Transverse colon (tissue), 4 donors: ENCODE data around the gene SLC22A31. TPM values are rescaled to one million over a fixed set of nuclear protein-coding genes. Genes with fewer than 3 reads are reported as not detected.

ENCODE experiments used
- DNase-seq: peaks from one replicate; pipeline ENCODE4 v3.0.0-alpha.2; 2019
- H3K27ac ChIP-seq, 4 donors: fragments of 200-600 bp; sonication (generic); 2 replicates each; pipeline ENCODE4 v1.5.1; 2016 to 2018; ENCODE audit warnings: inconsistent platforms in 4 of 4
- H3K27me3 ChIP-seq: fragments of 200-600 bp; sonication (generic); 2 replicates; pipeline ENCODE4 v1.5.1; 2017; ENCODE audit warnings: inconsistent platforms
- H3K36me3 ChIP-seq, 4 donors: fragments of 200-600 bp; sonication (generic); 2 replicates each; pipeline ENCODE4 v1.5.1; 2017 to 2019; ENCODE audit warnings: inconsistent platforms in 4 of 4
- H3K4me1 ChIP-seq, 4 donors: fragments of 200-600 bp; sonication (generic); 2 replicates each; pipeline ENCODE4 v1.5.1; 2017 to 2020; ENCODE audit warnings: inconsistent platforms in 4 of 4
- H3K4me3 ChIP-seq, 4 donors: fragments of 200-600 bp; sonication (generic); 1 replicate in 1 of 4; 2 replicates in 3 of 4; pipeline versions ENCODE4 v1.5.1 to v1.6.1; 2017 to 2019; ENCODE audit warnings: inconsistent platforms in 4 of 4
- H3K9me3 ChIP-seq, 2 donors: fragments of 200-600 bp; sonication (generic); 2 replicates each; pipeline ENCODE4 v1.5.1; 2017 to 2019; ENCODE audit warnings: inconsistent platforms in 2 of 2
- CTCF ChIP-seq, 5 experiments: fragments of 200-600 bp in 3 of 5; fragments of 450-650 bp in 2 of 5; sonication (generic) in 3 of 5; IDR thresholded peaks; 1 replicate in 2 of 5; 2 replicates in 3 of 5; pipeline ENCODE4 v1.5.1; 2016 to 2017; ENCODE audit warnings: antibody characterized with exemption in 5 of 5, inconsistent platforms in 3 of 5, mild to moderate bottlenecking in 2 of 5, moderate library complexity in 1 of 5
- EP300 ChIP-seq: sonication (generic); formaldehyde crosslinking; IDR thresholded peaks from one replicate; pipeline ENCODE4 v1.6.1; 2017; ENCODE audit warnings: antibody characterized with exemption, low read depth
- POLR2A ChIP-seq: fragments of 450-650 bp; IDR thresholded peaks from one replicate; pipeline ENCODE4 v1.6.1; 2016; ENCODE audit warnings: antibody characterized with exemption, mild to moderate bottlenecking, moderate library complexity
- POLR2AphosphoS5 ChIP-seq, 3 donors: sonication (generic); formaldehyde crosslinking; IDR thresholded peaks; one replicate each; pipeline ENCODE4 v1.6.1; 2016; ENCODE audit warnings: antibody characterized with exemption in 3 of 3
- WGBS, 2 donors: methylation state at CpG; one replicate each; pipeline ENCODE4 v1.1.5; 2018; ENCODE audit warnings: low coverage in 1 of 2; 5-methylcytosine and 5-hydroxymethylcytosine counted together
- in situ Hi-C, 4 donors: fragments of 200-750 bp; cut with MboI; loops; one replicate each; pipeline versions ENCODE4 v1.15.0 to v1.15.1; 2017; ENCODE audit warnings: low sequenced_read_pairs in 3 of 4, low pct_ligation_motif_present in 1 of 4, low pct_unique_long_range_greater_than_20kb in 1 of 4
- intact Hi-C: fragments of 100-400 bp; cut with DNase I; formaldehyde crosslinking; loops from one replicate; pipeline ENCODE4 v1.15.1; 2023; ENCODE audit warnings: low total_unique reads
- total RNA-seq, 4 donors: library from RNA; depleted of rRNA; stranded (reverse); fragments of >200 nt; gene quantifications; one replicate each; pipeline ENCODE4 v1.1.0, GENCODE V29; 2016

The SLC22A31 gene
- total RNA-seq, 4 donors from 2014 or later: 1.3 TPM; not detected in 3

DNA sequence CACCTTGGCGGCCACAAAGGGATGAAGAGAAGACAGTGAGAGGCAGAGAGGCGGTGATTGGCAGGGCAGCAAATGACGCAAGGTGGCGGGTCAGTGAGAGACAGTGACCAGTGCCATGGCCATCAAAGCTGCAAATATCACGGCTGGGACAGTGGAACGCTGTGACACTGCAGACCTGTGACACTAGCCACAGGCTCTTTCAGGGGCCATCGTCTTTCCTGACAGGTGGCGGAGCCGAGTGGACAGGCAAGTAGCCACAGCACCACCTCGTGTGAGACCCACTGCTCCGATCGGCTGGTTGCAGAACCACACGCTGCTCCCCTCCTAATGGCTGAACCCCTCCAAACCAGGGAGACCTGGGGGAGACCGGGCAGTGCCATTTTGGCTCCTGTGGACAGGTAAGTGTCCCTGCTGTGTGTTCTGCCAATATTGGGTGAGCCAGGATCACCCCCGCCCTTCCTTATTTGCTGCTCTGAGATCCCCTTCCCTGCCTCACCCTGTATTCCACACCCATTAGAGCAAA lies 9.2 kb upstream of the SLC22A31 start:
- H3K9me3 ChIP-seq: no peaks in the 10 kb centered on the region
- peaks cover 0 to 7% (median 2%) of the 10 kb centered on the region in 4 donors for H3K4me1 ChIP-seq
- intact Hi-C loops (no loop called here), in situ Hi-C loops (loop anchor here in 3 of 4 donors (25.0 kb wide), 3 partner anchors 272 to 472 kb away; partner anchors contain the start of genes APRT (in 1 of the 3) and CDT1 (in 1 of the 3))
- no peaks in the 10 kb centered on the region for H3K36me3 ChIP-seq
- peak overlapping the region in 1 of 4 donors; percentile 26 for H3K27ac ChIP-seq
- TF ChIP-seq POLR2A: no peak
- TF ChIP-seq CTCF (IDR thresholded peaks at IDR 0.05): no peak
- H3K27me3 ChIP-seq: peaks cover 22% of the 10 kb centered on the region
- H3K4me3 ChIP-seq: no peak overlapping the region
- 63% methylated on average over 15 of the region's 15 CpGs; no CpG with 5 or more reads in 1 of the 2 donors for WGBS, 2 donors
- no peak for DNase-seq

DNA sequence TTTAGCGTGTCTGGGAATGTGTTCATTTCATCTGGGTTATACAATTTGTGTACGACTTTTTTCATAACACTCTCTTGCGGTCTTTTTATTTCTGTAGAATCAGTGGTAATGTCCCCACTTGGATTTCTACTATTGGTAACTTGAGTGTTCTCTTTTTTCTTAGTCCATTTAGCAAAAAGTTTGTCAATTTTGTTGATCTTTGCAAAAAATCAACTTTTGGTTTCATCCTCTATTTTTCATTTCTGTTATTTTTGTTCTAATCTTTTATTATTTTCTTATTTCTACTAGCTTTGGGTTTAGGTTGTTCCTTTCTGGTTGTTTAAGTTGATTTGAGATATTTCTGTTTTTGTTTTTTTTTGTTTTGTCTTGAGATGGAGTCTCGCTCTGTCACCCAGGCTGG lies 7.7 kb upstream of the SLC22A31 start:
- Histone ChIP-seq H3K36me3 (no peaks in the 10 kb centered on the region), H3K4me3 (no peak overlapping the region), H3K27ac (no peak overlapping the region), H3K27me3 (peaks cover 37% of the 10 kb centered on the region), H3K4me1 (peaks cover 0 to 7% (median 2%) of the 10 kb centered on the region in 4 donors), H3K9me3 (no peaks in the 10 kb centered on the region)
- intact Hi-C loops (no loop called here), in situ Hi-C loops (loop anchor here in 3 of 4 donors (25.0 kb wide), 3 partner anchors 271 to 471 kb away; partner anchors contain the start of genes APRT (in 1 of the 3) and CDT1 (in 1 of the 3))
- no peak for DNase-seq
- 79 to 82% methylated on average over 4 of the region's 4 CpGs for WGBS, 2 donors
- no peak for TF ChIP-seq EP300
- no peak for TF ChIP-seq POLR2A
- TF ChIP-seq POLR2AphosphoS5 (IDR thresholded peaks at IDR 0.05): no peak
- TF ChIP-seq CTCF (IDR thresholded peaks at IDR 0.05): no peak

GRCh38 chr16:89202422-89203215 lies 2.3 kb upstream of the SLC22A31 start:
- Histone ChIP-seq H3K4me1 (peaks cover 0 to 23% (median 15%) of the 10 kb centered on the region in 4 donors), H3K27ac (no peak overlapping the region), H3K9me3 (no peaks in the 10 kb centered on the region), H3K36me3 (no peaks in the 10 kb centered on the region), H3K4me3 (peak overlapping the region in 1 of 4 donors; percentile 46), H3K27me3 (peaks cover 83% of the 10 kb centered on the region)
- in situ Hi-C loops (loop anchor here in 3 of 4 donors (25.0 kb wide), 3 partner anchors 265 to 465 kb away; partner anchors contain the start of genes APRT (in 1 of the 3) and CDT1 (in 1 of the 3)), intact Hi-C loops (no loop called here)
- 66 to 80% methylated on average over 1 to 49 of the region's 49 CpGs for WGBS, 2 donors
- TF ChIP-seq POLR2AphosphoS5 (IDR thresholded peaks at IDR 0.05): no peak
- no peak for TF ChIP-seq POLR2A
- TF ChIP-seq EP300: no peak
- TF ChIP-seq CTCF (IDR thresholded peaks at IDR 0.05): no peak
- DNase-seq: no peak
